Right lobe of liver (tissue), 4 donors: ENCODE measurements around the gene BPGM.

ENCODE experiments used
- CTCF ChIP-seq, 4 donors: fragments of 200-600 bp in 3 of 4; fragments of 450-650 bp in 1 of 4; IDR thresholded peaks; one replicate each; pipeline versions ENCODE4 v1.5.1 to v1.8.0; 2016 to 2022; ENCODE audit warnings: antibody characterized with exemption in 4 of 4, mild to moderate bottlenecking in 2 of 4
- POLR2A ChIP-seq: fragments of 450-650 bp; IDR thresholded peaks from one replicate; pipeline ENCODE4 v1.6.1; 2017; ENCODE audit warnings: antibody characterized with exemption, mild to moderate bottlenecking
- donor health status: DM: no; HTN: no; CAD: no.
- donor health status: DM: no; HTN: no; CAD: no.
- donor health status: DM: no; HTN: yes; CAD: no.

- no peak for TF ChIP-seq CTCF (IDR thresholded peaks at IDR 0.05)
- no peak for TF ChIP-seq POLR2A
Measured at GRCh38 chr7:134623193-134623592, 23.5 kb upstream of the BPGM start.
